CD4-positive, alpha-beta T cell treated with Interleukin-17A for 1 hour (primary cell): Measurements from ENCODE around the gene PAGR1.
"Not testable (repeated sequence)": the region's sequence is repeated elsewhere in the genome, so short reads cannot be mapped to it uniquely, and the experiment has no call there.

ENCODE experiments used
- DNase-seq: peaks from one replicate; pipeline ENCODE4 v3.0.0-alpha.2; 2020

Gene PAGR1

GRCh38 chr16:29815793-29816693 lies at the start of gene PAGR1:
Gene PAGR1 (plus strand): TSS chr16:29816152. CDS start chr16:29816526, 374 bp downstream.
- DNase-seq = peak; percentile 100

- no peak for DNase-seq
These were observed 49.4 kb upstream of the PAGR1 start for GRCh38 chr16:29766571-29766970.

GRCh38 chr16:29767062-29767461 lies 48.9 kb upstream of the PAGR1 start:
- no peak for DNase-seq

- no peak for DNase-seq
These were observed 46.4 kb upstream of the PAGR1 start for GRCh38 chr16:29769507-29769906.

- no peak for DNase-seq
These were observed 45.6 kb upstream of the PAGR1 start for GRCh38 chr16:29770250-29770929.

GRCh38 chr16:29772330-29772729 lies 43.6 kb upstream of the PAGR1 start:
- not testable (repeated sequence) for DNase-seq

- DNase-seq = no peak
These were observed 41.2 kb upstream of the PAGR1 start for GRCh38 chr16:29774730-29775129.

GRCh38 chr16:29775742-29776408 lies 40.1 kb upstream of the PAGR1 start:
- DNase-seq = no peak

- DNase-seq = no peak
These were observed 38.2 kb upstream of the PAGR1 start, which contains the start of gene ZG16 for GRCh38 chr16:29777576-29778350. Gene ZG16 (plus strand): TSS chr16:29778256. CDS start chr16:29779267, 1,011 bp downstream.

GRCh38 chr16:29779474-29779873 lies 36.5 kb upstream of the PAGR1 start:
- DNase-seq = no peak

GRCh38 chr16:29783094-29783953 lies 32.6 kb upstream of the PAGR1 start:
- DNase-seq = not testable (repeated sequence)

- DNase-seq = peak; percentile 39
These were observed 31.8 kb upstream of the PAGR1 start for GRCh38 chr16:29784157-29784556.

- peak; percentile 81 for DNase-seq
These were observed 31.0 kb upstream of the PAGR1 start for GRCh38 chr16:29784901-29785500.

- DNase-seq = not testable (repeated sequence)
These were observed 28.8 kb upstream of the PAGR1 start for GRCh38 chr16:29787155-29787554.

GRCh38 chr16:29789775-29790182 lies 26.2 kb upstream of the PAGR1 start:
- DNase-seq = no peak

- peak; percentile 100 for DNase-seq
These were observed 25.6 kb upstream of the PAGR1 start, which contains the start of gene KIF22 for GRCh38 chr16:29790183-29790948. Gene KIF22 (plus strand): TSS chr16:29790751. CDS start chr16:29790760, 9 bp downstream.

- DNase-seq = peak; percentile 36
These were observed 24.8 kb upstream of the PAGR1 start for GRCh38 chr16:29790949-29791844.

GRCh38 chr16:29791845-29792807 lies 23.8 kb upstream of the PAGR1 start:
- peak; percentile 32 for DNase-seq
